Measurements from ENCODE around the gene TMEM63B. TPM values are rescaled to one million over a fixed set of nuclear protein-coding genes. Genes with fewer than 3 reads are reported as not detected.

The TMEM63B gene
- total and polyA plus RNA-seq, 9 of the 15 experiments (the other 6 are each of a cell fraction or from before 2014, with no cell fraction given) = 0.14 to 39.4 (median 14.4) TPM

DNA sequence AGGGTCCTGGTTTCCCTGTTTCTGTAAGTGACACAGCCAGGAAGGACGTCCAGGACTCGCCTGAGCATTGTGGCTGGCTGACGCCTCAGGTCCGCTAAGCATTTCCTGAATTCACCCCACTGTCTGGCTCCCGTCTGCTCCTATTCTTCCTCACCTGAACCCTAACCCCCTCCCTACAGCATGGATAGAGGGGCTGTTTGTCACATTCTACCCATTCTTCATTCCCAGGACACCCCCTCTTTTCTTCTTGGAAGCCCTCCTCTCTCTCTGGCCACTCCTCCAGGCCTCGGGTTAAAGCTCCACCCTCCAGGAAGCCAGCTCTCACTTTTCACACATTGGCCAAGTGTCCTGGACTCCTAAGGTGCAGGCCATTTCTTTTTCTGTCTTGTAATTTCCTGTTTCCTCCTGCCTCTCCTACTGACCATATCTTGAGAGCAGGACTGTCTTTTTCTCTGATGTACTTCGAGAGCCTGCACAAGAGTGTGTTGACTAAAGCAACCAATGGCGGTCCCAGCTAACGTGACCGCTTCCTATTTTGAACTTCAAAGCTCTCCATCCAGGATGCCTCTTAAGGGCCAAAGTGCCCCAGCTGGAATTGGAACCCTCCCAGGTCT lies 65.2 kb downstream of the TMEM63B start (continued):
- TF ChIP-seq RERE (CRISPR knock-in tag; IDR thresholded peaks at IDR 0.05; ENCODE audit: borderline replicate concordance) (no peak), SMARCE1 (IDR thresholded peaks at IDR 0.05) (0 out of 2 replicates have a peak, but pooled peaks have one; percentile 14), CCNT2 (IDR thresholded peaks at IDR 0.05; ENCODE audit: borderline replicate concordance, extremely low read depth, insufficient read length, low read depth, low read length) (no peak), ADNP (tag; IDR thresholded peaks at IDR 0.05) (no peak), PREB (CRISPR knock-in tag; IDR thresholded peaks at IDR 0.05) (no peak), ZBTB7A (IDR thresholded peaks at IDR 0.05; ENCODE audit: borderline replicate concordance, control insufficient read depth, low read depth, low read length) (0 out of 2 replicates have a peak, but pooled peaks have one; percentile 29), ZC3H11A (IDR thresholded peaks at IDR 0.05; ENCODE audit: low read depth, low read length) (no peak), FOXP1 (CRISPR knock-in tag; IDR thresholded peaks at IDR 0.05) (no peak), YY1 (IDR thresholded peaks at IDR 0.05; ENCODE audit: borderline replicate concordance in 1 of 3, control insufficient read depth in 1 of 3, extremely low read depth in 1 of 3, insufficient read depth in 3 of 3, insufficient read length in 1 of 3, insufficient replicate concordance in 2 of 3, low read depth in 1 of 3, low read length in 2 of 3) (peak in 1 of 3 experiments; percentile 41), ZNF274 (IDR thresholded peaks at IDR 0.05; ENCODE audit: borderline replicate concordance, low read depth, low read length) (no peak), NR2C2 (CRISPR knock-in tag; IDR thresholded peaks at IDR 0.05) (no peak), NR2C2 (tag; IDR thresholded peaks at IDR 0.05) (peak; percentile 23; the same call in 1 of the 2 replicates), GATA2 (CRISPR knock-in tag; IDR thresholded peaks at IDR 0.05) (no peak), TEAD4 (IDR thresholded peaks at IDR 0.05; ENCODE audit: low read length) (no peak), TEAD4 (CRISPR knock-in tag; IDR thresholded peaks at IDR 0.05; ENCODE audit: borderline replicate concordance) (no peak)
- TF ChIP-seq, protein P1, sequence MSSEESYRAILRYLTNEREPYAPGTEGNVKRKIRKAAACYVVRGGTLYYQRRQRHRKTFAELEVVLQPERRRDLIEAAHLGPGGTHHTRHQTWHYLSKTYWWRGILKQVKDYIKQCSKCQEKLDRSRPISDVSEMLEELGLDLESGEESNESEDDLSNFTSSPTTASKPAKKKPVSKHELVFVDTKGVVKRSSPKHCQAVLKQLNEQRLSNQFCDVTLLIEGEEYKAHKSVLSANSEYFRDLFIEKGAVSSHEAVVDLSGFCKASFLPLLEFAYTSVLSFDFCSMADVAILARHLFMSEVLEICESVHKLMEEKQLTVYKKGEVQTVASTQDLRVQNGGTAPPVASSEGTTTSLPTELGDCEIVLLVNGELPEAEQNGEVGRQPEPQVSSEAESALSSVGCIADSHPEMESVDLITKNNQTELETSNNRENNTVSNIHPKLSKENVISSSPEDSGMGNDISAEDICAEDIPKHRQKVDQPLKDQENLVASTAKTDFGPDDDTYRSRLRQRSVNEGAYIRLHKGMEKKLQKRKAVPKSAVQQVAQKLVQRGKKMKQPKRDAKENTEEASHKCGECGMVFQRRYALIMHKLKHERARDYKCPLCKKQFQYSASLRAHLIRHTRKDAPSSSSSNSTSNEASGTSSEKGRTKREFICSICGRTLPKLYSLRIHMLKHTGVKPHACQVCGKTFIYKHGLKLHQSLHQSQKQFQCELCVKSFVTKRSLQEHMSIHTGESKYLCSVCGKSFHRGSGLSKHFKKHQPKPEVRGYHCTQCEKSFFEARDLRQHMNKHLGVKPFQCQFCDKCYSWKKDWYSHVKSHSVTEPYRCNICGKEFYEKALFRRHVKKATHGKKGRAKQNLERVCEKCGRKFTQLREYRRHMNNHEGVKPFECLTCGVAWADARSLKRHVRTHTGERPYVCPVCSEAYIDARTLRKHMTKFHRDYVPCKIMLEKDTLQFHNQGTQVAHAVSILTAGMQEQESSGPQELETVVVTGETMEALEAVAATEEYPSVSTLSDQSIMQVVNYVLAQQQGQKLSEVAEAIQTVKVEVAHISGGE (CRISPR knock-in tag; IDR thresholded peaks at IDR 0.05) = peak in 1 of 3 experiments; percentile 22; a peak in 1 of 6 replicates
